NB4 (cell line): ENCODE results near the gene LRRC36.

Experiments used
- DNase-seq: peaks from one replicate; pipeline ENCODE4 v3.0.0; 2010; ENCODE audit warnings: low read depth
- H3K4me3 ChIP-seq: one replicate; pipeline ENCODE4 v1.5.1; 2011; ENCODE audit warnings: mild to moderate bottlenecking, low read depth, low read length, moderate library complexity
- MAX ChIP-seq: IDR thresholded peaks from 2 replicates; pipeline ENCODE4 v1.6.1; 2011; ENCODE audit warnings: low read depth, low read length
- MYC ChIP-seq: IDR thresholded peaks from 2 replicates; pipeline ENCODE4 v1.6.1; 2011; ENCODE audit warnings: low read depth, low read length
- POLR2A ChIP-seq: IDR thresholded peaks from 2 replicates; pipeline ENCODE4 v1.6.1; 2011; ENCODE audit warnings: mild to moderate bottlenecking; ENCODE audit not compliant: insufficient read length; ENCODE audit errors: extremely low read depth
- TF ChIP-seq, protein P1 (sequence below): IDR thresholded peaks from one replicate; pipeline ENCODE4 v1.5.1; 2012; ENCODE audit warnings: low read depth, low read length

The LRRC36 gene

GRCh38 chr16:67406111-67406971 lies 79.7 kb downstream of the LRRC36 start:
- no peak for DNase-seq
- TF ChIP-seq, protein P1, sequence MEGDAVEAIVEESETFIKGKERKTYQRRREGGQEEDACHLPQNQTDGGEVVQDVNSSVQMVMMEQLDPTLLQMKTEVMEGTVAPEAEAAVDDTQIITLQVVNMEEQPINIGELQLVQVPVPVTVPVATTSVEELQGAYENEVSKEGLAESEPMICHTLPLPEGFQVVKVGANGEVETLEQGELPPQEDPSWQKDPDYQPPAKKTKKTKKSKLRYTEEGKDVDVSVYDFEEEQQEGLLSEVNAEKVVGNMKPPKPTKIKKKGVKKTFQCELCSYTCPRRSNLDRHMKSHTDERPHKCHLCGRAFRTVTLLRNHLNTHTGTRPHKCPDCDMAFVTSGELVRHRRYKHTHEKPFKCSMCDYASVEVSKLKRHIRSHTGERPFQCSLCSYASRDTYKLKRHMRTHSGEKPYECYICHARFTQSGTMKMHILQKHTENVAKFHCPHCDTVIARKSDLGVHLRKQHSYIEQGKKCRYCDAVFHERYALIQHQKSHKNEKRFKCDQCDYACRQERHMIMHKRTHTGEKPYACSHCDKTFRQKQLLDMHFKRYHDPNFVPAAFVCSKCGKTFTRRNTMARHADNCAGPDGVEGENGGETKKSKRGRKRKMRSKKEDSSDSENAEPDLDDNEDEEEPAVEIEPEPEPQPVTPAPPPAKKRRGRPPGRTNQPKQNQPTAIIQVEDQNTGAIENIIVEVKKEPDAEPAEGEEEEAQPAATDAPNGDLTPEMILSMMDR: no peak
- TF ChIP-seq POLR2A: no peak
- no peak for TF ChIP-seq MYC
- no peak for TF ChIP-seq MAX
- H3K4me3 ChIP-seq: no peak overlapping the region

DNA sequence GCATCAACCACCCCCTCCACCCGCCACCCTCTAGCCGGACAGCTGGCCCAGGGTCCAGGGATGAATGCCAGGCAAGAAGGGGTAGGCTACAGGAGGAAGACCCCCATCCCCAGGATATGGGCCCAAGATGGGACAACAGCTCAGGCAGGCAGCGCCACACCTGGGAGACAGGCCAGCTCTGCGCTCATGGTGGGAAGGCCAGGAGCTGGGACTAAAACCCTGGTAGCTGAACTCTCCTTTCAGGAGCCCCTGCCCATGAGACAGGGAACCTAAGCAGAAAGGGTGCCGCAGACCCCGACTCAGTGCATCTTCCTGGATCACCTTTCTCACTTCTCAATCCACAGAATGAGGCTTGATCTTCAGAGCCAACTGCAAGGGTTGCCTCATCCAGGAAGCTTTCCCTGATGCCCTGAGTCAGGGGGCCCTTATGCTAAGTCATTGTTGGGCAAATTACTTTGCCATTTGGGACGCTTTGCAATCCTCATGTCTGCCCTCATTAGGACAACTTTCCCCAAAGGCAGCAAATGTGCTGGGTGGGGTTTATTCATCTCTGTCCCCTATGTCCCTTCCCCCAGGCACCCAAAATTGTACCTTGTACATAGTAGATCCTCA lies 80.7 kb downstream of the LRRC36 start:
- no peak for TF ChIP-seq MYC
- TF ChIP-seq POLR2A: no peak
- TF ChIP-seq, protein P1: no peak
- TF ChIP-seq MAX: no peak
- no peak for DNase-seq
- H3K4me3 ChIP-seq: no peak overlapping the region

- TF ChIP-seq, protein P1: peak; percentile 19
- TF ChIP-seq POLR2A (no peak), MYC (no peak)
- no peak overlapping the region for H3K4me3 ChIP-seq
- DNase-seq: no peak
These were observed 81.3 kb downstream of the LRRC36 start for GRCh38 chr16:67407788-67408452.

- no peak overlapping the region for H3K4me3 ChIP-seq
- no peak for TF ChIP-seq MYC
- TF ChIP-seq, protein P1: no peak
- no peak for TF ChIP-seq POLR2A
- no peak for TF ChIP-seq MAX
- no peak for DNase-seq
These were observed 83.0 kb downstream of the LRRC36 start for GRCh38 chr16:67409631-67410030.

DNA sequence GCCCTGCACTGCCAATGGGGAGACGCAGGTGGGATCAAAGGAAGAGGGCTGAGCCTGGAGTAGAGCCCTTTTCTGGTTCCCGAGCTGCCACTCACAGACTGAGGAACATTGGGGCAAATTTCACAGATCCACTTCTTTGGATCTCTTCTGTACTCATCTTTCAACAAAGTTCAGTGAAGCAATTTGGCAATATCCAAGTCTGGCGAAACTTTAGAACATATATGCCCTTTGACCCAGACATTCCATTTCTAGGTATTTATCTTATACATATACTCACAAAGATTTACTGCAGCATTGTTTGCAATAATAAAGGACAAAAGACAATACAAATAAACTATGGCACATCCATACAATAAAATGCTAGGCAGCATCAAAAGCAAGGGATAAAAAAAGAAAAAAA lies 84.7 kb downstream of the LRRC36 start:
- TF ChIP-seq, protein P1: no peak
- TF ChIP-seq MYC (no peak), MAX (no peak), POLR2A (no peak)
- no peak for DNase-seq
- H3K4me3 ChIP-seq: no peak overlapping the region
